D341Med (cell line): Measurements from ENCODE around the gene EXOC4.

Source experiments
- DNase-seq: peaks from one replicate; pipeline ENCODE4 v3.0.0; 2012; ENCODE audit warnings: low spot score

EXOC4 gene

DNA sequence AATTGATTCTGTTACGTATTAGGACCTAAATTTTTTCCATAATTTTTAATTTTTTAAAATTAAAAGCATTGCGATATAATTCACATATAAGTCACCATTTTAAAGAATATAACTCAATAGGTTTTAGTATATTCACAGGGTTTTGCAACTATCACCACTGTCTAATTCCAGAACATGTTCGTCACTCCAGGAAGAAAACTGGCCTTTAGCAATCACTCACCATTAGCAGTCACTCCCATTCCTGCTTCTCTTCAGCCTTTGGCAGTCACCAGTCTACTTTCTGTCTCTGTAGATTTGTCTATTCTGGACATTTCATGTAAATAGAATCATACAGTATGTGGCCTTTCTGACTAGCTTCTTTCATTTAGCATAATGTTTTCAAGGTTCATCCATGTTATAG, 176.5 kb downstream of the EXOC4 start:
- DNase-seq, result no peak

DNA sequence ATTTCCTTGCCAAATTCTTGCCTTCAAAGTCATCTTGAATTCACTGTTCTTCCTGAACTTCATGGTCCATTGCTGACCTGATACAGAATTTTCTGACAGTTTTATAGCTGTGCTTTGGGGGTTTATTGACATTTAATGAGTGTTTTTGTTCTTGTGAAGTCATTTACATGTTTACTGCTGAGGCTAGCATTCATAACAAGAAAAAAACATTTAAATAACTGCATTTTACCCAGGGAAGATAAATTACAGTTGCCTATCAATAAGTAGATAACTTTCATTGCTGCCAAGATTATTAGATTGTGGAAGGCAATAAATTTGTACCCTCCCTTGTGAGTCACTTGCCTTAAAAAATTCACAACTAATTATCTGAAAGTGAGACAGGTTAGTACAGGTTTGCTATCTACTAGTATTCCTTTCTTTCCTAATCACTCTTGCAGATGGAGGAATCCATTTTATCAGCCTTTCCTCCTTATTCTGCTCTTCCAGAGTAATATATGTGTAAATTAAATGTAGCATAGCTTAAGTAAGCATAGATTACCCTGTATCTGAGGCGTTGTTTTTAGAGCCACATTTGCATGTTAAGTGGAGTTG, 178.4 kb downstream of the EXOC4 start:
- no peak for DNase-seq

DNA sequence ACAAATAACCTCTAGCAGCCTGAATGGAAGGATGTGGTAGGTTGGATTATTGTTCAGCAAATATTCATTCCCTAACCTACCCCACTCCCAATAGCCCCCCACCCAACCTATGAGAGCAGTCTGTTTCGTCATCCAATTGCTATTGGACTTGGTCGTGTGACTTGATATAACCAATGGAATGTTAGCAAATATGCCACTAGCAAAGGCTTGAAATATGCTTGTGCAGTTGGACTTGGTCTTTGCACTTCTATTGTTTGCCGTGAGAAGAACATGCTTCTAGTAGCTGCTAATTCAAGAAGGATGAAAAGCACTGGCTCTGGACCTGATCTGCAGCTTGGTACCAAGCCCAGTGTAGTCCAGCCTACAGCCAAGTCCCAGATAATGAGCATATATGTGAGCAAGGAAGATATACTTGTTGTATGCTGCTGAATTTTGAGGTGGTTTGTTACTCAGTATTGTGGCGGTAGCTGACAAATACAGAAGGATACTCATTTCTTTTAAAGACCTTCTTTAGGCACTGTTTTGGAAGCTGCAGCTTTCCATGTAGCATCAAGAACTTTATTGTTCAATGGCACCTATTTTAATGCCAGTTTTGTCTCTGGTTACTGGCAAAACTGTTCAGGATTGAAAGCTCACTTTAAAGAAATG, 180.4 kb downstream of the EXOC4 start:
- no peak for DNase-seq

DNA sequence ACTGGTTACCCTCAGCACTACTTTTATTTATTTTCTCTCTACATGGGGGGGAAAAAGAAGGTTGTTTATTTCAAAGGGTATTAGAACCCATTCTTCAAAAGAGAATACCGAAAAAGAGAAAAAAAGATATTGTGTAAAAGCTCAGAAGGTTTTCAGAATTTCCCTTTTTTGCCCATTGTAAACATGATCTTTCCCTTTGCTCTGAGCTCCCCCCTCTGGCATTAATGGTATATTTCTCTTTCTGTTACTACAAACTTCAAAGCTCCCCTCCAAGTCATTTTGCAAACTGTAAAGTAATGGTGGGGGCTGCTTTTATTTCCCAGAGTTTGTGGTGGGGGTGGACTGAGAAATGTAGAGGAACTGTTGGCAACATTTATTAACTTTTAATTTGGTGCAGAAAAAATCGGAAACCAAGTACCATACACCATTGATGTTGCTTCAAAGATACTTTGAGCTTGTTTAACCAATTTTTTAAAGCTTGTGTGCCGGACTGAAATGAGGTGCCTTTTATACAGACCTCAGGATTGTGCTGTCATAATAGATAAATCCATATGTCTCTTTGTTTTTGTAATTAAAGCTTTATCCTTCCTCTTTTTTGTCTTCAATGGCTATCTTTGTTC, 181.5 kb downstream of the EXOC4 start:
- DNase-seq, result peak; percentile 30

DNA sequence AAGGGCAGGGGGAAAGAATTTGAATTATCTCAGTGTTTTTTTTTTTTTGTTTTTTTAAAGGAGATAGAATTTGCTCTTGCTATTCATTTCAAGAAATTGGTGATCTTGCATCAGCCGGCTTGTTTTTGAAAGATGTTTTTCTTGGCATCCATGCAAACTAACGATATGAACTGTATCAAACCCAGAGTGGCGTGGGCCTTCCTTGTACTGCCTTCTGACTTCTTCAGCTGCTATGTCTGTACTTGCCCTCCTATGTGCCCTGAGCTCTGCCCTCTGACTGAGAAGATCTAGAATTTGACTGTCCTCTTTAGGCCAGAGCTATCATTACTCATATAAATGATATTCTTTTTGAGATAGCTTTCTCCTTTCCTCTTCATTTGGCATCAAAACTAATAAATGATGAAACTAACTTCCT, 183.1 kb downstream of the EXOC4 start:
- DNase-seq, result no peak

DNA sequence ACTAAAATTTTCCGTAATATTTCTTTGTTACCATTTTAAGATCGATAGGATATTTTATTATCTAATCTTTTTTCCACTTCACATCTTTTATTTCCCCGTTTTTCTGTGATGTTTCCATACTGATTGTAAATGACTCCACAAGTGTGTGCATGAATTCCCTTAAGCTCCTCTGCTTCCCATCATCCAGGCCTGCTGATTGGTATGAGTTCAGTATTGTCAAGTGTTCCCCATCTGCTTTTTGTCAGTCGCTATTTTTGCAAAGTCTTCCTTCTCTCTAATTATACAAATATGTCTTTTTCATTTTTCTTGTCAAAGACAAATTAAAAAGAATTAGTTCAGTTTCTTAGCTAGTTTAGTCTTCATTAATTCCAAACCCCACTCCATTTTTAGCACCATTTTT, 184.7 kb downstream of the EXOC4 start:
- no peak for DNase-seq

DNA sequence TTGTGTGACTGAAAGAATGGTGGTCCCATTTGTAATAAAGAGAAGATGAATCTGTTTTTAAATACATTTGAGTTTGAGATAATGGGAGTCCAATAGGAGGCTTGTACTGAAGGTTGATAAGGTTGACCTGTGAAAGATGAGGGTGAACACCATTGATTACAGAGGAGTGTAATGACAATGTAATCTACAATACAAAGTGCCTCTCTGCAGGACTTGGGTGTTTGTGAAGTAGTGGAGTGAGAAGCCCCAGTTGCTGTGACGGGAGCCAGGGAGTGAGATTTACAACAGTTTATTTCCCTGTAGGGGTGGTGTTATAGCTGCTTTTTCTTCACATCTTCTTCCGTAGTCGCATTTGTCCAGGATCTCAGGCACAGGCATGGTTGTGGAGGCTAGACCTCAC, 189.9 kb downstream of the EXOC4 start:
- DNase-seq, result no peak

DNA sequence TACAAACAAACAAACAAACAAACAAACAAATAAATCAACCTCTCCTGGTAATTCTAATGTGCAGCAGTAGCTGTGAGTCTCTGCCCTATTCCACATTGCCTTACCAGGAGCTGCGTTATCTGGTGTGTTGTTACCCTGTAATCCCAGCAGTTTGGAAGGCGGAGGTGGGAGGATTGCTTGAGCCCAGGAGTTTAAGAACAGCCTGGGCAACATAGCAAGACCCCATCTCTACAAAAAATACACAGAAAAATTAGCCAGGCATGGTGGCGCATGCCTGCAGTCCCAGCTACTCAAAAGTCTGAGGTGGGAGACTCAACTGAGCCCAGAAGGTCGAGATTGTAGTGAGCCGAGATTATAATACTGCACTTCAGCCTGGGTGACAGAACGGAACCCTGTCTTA, 192.7 kb downstream of the EXOC4 start:
- no peak for DNase-seq

DNA sequence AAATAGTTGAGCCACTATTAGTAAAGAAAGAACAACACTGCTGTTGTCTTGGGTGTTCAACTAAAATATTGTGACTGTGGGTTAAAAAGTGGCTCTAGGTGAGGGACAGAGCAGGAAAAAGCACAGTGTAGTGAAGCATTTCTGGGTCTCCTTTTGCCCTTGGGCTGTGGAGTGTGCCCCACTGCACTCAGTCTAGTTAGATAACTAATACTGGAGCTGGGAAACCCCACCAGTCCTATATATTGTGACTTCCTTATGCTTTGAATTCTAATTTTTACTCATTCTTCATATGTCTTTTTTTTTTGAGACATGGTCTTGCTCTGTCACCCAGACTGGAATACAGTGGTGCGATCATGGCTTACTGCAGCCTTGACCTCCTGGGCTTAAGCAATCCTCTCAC, 195.1 kb downstream of the EXOC4 start:
- DNase-seq, result no peak

DNA sequence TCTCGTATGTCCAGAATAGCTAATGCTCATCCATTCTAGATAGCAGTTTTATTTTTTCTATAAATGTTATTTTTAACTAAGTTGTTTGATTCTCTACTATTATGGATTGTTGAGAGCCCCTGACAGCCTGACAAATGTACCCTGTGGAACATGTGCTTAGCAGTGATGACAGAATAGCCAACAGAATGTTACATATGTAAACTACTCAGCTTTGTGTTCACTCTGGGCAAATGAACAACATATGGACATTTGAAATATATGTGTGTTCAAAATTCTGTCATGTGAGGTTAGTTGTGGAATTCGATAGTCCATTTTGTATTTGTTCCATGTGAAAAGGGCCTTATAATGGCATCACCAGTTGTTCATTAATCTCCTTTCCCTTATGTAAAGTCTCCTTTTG, 199.7 kb downstream of the EXOC4 start:
- DNase-seq, result no peak

DNA sequence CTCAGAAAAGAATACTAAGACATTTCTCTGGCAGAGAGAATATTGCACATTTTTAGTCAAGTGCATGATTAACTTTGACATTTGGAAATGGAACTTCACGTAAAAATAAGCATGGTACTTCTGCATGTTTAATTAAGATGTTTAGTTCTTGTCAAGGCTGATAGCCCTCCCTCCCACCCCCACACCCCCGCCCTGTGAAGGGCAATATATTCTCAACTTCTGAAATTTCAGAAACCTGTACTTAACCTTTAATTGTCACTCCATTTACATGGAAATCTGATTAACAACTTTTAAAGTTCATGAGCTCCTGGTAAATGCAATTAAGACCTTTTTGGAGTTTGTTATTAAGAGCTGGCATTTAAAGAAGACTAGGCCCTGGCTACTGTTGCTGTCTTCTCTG, 205.8 kb downstream of the EXOC4 start:
- DNase-seq, result no peak

DNA sequence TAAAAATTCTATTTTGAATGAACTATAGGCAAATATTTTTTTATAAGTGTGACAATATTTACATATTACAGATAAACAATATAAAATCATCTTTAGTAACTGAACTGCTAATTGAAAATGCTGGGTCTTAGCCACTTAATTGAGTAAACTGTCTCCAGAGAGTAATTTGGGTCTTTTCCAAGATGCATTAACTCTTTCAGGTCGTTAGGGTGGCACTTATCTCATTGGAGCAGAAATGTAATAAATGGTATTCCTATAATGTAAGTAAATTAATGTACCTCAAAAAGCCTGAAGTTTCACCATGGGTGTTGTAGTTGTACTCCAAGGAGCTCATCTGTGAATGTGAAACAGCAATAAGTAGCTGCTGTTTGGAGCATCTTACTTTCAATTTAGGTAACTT, 208.5 kb downstream of the EXOC4 start:
- DNase-seq, result no peak

DNA sequence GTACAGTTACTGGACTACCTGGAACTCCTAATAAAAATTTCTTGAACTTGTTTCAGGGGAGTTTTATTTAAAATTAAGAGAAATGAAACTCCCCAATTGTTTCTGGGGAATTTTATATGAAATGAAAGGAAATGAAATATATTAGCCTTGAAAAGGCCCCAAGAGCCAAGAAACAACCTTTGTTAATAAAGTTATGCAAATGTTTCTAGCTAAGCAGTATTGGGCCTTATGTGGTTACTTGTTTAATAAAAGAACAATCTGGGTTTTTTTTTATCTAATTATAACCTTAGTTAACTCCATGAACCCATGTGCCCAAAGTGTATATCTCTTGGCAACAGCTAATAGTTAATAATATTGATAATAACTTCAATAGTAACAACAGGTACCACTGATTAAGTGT, 222.8 kb downstream of the EXOC4 start:
- no peak for DNase-seq

DNA sequence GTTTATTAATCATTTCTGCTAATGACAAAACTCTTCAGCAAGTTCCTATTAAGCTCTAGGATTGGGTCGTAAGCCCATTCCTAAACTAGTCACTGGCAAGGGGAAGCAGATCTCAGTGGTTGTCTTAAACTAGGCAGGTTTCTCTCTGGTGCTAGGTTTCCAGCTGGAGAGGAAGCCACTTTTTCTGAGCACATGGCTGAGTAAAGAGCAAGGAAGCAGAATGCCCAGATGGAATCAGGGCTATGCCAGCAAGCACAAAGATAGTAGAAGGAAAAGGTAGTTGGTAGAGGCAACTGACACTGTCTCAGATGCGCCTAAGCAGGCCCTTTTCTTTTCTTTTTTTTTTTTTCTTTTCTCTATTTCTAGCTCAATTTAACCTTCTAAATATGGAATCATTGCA, 224.9 kb downstream of the EXOC4 start:
- no peak for DNase-seq

DNA sequence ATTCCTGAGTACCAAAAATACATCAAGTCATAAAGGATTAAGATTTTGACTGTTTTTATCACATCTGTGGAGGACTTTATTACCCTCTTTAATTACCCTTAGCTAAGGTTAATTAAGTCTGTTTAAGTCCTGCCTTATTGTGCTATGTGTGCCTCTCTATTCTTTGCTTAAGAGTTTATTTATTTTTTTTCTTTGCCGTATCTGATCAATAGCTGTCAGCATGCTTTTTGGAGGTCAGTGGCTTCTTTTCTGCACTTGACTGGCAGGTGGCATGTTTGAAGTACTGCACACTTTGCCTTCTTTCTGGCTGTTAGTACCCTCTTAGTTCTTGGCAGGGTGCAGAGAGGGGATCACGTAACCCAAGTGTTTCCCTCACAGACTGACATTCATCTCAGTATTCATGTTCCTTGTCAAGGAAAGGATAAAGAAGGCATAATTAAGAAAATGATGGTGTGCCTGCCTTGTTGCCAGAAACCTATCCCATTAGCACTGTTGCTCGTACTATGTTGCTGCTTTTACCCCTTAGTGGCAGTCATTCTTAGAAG, 225.8 kb downstream of the EXOC4 start:
- DNase-seq, result no peak

DNA sequence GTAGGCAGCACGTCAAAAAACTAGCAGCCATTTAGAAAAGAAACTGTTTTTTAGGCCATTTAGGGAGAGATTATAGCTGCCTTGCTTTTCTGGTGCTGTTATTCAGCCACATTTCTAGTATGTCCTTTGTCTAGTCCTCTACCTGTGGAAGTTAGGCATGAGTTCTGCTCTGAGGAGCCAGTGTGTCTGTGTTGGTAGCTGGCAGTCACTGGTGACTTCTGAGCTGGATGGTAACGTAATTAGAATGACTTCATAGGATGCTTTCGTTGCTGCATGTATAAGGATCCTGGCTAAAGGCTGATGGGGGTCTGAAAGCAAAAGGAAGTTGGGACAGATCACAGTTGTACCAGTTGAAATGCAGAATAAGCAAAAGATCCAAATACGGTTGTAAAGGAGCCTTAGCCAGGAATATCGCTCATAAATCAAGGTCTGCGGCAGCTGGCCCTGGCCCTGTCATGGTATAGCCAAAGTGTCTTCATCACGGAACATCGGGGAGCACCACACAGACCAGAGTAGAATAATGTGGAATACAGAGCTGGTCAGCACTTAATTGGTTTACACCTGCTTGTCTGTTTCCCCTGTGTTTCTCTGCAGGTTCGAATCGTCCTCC, 226.7 kb downstream of the EXOC4 start:
- no peak for DNase-seq

DNA sequence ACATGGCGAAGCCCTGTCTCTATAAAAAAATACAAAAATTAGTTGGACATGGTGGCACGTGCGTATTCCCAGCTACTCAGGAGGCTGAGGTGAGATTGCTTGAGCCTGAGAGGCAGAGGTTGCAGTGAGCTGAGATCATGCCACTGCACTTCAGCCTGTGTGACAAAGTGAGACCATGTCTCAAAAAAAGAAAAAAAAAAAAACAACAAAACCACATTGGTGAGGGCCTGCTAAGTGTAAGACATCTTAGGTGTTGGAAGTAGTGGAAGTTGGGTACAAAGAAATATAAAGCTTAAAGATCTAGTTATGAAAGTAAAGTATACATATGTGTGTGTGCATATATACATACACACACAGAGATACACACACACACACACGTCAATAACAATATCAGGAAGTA, 228.0 kb downstream of the EXOC4 start:
- no peak for DNase-seq

DNA sequence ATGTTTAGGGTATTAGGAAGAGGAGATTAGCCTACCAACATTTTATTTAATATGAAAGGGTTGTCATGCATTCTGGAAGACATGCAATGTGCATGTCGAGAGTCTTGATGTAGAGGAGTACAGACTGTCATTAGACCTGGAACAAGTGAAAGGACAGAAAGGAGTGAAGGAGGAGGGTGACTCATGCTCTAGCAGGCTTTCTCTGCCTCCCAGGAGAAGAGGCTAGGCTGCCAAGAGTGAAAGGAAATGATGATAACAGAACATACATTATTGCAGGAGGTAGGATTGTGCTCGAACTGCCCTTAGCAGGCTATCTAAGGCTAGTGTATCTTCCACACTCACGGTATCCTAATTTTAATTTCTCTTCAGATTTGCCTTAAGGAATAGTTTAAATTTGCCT, 228.8 kb downstream of the EXOC4 start:
- no peak for DNase-seq

DNA sequence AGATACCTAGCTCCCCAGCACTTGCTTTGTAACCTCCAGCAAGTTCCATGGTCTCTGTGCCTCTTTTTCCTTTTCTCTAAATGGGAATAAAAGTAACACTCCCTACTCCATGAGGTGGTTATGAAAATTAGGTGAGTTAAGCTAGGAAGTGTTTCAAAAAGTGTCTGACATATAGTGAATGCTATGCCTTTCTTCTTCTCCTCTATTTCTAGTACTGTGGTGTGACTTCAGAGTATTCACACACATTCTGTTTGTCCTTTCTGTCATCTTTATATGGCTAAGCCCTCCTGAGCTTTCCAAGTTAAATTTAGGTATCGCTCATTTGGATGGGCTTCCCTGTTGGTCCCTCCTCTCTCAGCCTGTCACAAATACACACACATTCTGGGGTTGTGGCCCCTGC, 229.7 kb downstream of the EXOC4 start:
- no peak for DNase-seq

DNA sequence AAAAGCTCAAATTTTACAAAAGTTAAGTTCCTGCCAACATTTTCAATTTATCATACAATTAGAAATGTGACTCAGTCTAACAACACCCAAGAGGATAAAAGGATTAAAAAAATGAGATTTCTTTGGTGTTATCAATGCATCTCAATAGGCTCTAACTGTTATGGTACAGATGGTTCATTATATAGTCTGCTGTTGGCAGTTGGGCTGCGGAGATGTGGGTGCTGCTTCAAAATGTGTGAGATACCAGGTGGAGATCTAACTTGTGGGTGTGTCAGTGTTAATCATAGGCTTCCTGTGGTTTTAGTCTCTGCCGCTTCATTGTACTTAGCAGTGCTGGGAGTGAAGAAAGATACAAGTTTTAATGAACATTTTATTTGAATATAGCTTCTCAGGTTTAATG, 231.2 kb downstream of the EXOC4 start:
- peak; percentile 56 for DNase-seq

DNA sequence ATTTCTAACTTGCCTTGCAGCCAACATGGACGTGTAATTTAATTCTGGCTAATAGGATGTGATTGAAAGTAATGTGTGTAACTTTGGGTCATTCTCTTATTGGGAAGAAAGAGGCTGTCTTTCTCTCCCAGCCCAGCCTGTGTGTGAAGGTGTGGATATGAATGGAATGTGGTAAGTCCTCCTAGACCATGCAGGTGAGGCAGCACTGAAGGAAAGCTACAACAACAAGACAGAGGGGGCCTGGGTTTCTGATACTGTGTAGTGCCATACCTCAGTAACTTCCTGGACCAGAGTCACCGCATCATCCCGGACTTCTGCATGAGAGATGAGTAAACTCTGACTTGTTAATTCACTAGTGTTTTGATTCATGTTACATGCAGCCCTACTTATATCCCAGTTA, 237.0 kb downstream of the EXOC4 start:
- no peak for DNase-seq

DNA sequence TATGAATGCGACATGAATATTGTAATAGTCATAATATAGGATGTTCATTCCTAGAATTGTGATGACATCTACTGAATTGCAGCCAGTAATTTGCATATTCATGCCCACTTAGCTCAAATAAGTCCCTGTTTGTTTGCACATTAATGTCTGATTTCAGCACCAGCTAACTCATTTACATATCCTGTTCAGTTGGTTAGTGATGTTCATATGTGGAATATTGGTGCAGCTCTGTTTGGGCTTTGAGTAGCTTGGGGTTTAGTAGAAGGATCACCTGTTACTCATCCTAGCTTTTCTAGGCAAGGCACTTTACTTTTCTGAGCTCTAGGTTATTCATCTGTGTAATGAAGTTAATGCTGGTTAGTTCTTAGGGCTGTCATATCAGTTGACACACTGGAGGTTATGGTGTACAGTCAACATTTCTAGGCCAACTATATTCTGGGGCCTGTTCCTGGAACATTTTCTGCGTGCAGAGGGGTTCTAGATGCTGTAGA, 238.4 kb downstream of the EXOC4 start:
- DNase-seq, result no peak
